ENCODE measurements around the gene CRTC3. TPM values are rescaled to one million over a fixed set of nuclear protein-coding genes. Genes with fewer than 3 reads are reported as not detected.

CRTC3 gene
- total RNA-seq, 1 experiment from 2014 or later = 35.3 TPM

- ChIA-PET POLR2A (ENCODE audit: low non-redundant PET) (interaction anchor here (0.6 kb wide), 1 partner anchor 16 kb away, joined by 5 read pairs; no protein-coding TSS in a partner anchor), CTCF (no interaction called here)
- H3K4me1 ChIP-seq (ENCODE audit: insufficient read depth, low read length, poor library complexity, severe bottlenecking) = no peaks in the 10 kb centered on the region
- peak; percentile 46 for DNase-seq (ENCODE audit: low spot score)
- no TSS peak for BruUV-seq (replicated peaks)
- no peaks in the 10 kb centered on the region for H3K27me3 ChIP-seq (replicated peaks; ENCODE audit: insufficient read depth, low read depth, low read length, poor library complexity)
- intact Hi-C loops (cut with micrococcal nuclease; ENCODE audit: unreplicated experiment) = no loop called here
- TF ChIP-seq CTCF (conservative IDR thresholded peaks at IDR 0.05; ENCODE audit: low read depth, low read length) = peak; percentile 34; the same call in 1 of the 2 replicates
- no peak for TF ChIP-seq EZH2 (IDR thresholded peaks at IDR 0.05; ENCODE audit: borderline replicate concordance, low read depth, low read length, poor library complexity, severe bottlenecking)
- no peak overlapping the region for H3K27ac ChIP-seq (ENCODE audit: low read depth, low read length, poor library complexity, severe bottlenecking)
- no peaks in the 10 kb centered on the region for H3K9me3 ChIP-seq (ENCODE audit: low read depth, low read length, poor library complexity, severe bottlenecking)
- H3K4me3 ChIP-seq (ENCODE audit: low read depth, low read length, poor library complexity, severe bottlenecking) = no peak overlapping the region
- H3K36me3 ChIP-seq (ENCODE audit: insufficient read depth, low read length, poor library complexity, severe bottlenecking) = peaks cover 1% of the 10 kb centered on the region
Measured at GRCh38 chr15:90545095-90545494, 15.4 kb downstream of the CRTC3 start.

- Histone ChIP-seq H3K9me3 (ENCODE audit: low read depth, low read length, poor library complexity, severe bottlenecking) (no peaks in the 10 kb centered on the region), H3K27me3 (replicated peaks; ENCODE audit: insufficient read depth, low read depth, low read length, poor library complexity) (no peaks in the 10 kb centered on the region), H3K4me3 (ENCODE audit: low read depth, low read length, poor library complexity, severe bottlenecking) (no peak overlapping the region), H3K36me3 (ENCODE audit: insufficient read depth, low read length, poor library complexity, severe bottlenecking) (no peaks in the 10 kb centered on the region), H3K4me1 (ENCODE audit: insufficient read depth, low read length, poor library complexity, severe bottlenecking) (peaks cover 5% of the 10 kb centered on the region), H3K27ac (ENCODE audit: low read depth, low read length, poor library complexity, severe bottlenecking) (no peak overlapping the region)
- no peak for DNase-seq (ENCODE audit: low spot score)
- no peak for TF ChIP-seq CTCF (conservative IDR thresholded peaks at IDR 0.05; ENCODE audit: low read depth, low read length)
- no peak for TF ChIP-seq EZH2 (IDR thresholded peaks at IDR 0.05; ENCODE audit: borderline replicate concordance, low read depth, low read length, poor library complexity, severe bottlenecking)
- ChIA-PET CTCF (no interaction called here), POLR2A (ENCODE audit: low non-redundant PET) (no interaction called here)
- intact Hi-C loops (cut with micrococcal nuclease; ENCODE audit: unreplicated experiment) = no loop called here
- no TSS peak for BruUV-seq (replicated peaks)
Measured at GRCh38 chr15:90547540-90547939, 17.8 kb downstream of the CRTC3 start.

GRCh38 chr15:90550919-90551318 is 21.2 kb downstream of the CRTC3 start:
- CTCF ChIA-PET = no interaction called here
- H3K4me3 ChIP-seq (ENCODE audit: low read depth, low read length, poor library complexity, severe bottlenecking) = no peak overlapping the region
- intact Hi-C loops (cut with micrococcal nuclease; ENCODE audit: unreplicated experiment) = no loop called here

More at GRCh38 chr15:90550919-90551318, 21.2 kb downstream of the CRTC3 start:
- no peak for DNase-seq (ENCODE audit: low spot score)
- no peaks in the 10 kb centered on the region for H3K9me3 ChIP-seq (ENCODE audit: low read depth, low read length, poor library complexity, severe bottlenecking)
- BruUV-seq (replicated peaks) = no TSS peak
- peaks cover 21% of the 10 kb centered on the region for H3K4me1 ChIP-seq (ENCODE audit: insufficient read depth, low read length, poor library complexity, severe bottlenecking)
- H3K36me3 ChIP-seq (ENCODE audit: insufficient read depth, low read length, poor library complexity, severe bottlenecking) = no peaks in the 10 kb centered on the region
- POLR2A ChIA-PET (ENCODE audit: low non-redundant PET) = no interaction called here
- no peak for TF ChIP-seq CTCF (conservative IDR thresholded peaks at IDR 0.05; ENCODE audit: low read depth, low read length)
- TF ChIP-seq EZH2 (IDR thresholded peaks at IDR 0.05; ENCODE audit: borderline replicate concordance, low read depth, low read length, poor library complexity, severe bottlenecking) = no peak
- H3K27ac ChIP-seq (ENCODE audit: low read depth, low read length, poor library complexity, severe bottlenecking) = no peak overlapping the region
- no peaks in the 10 kb centered on the region for H3K27me3 ChIP-seq (replicated peaks; ENCODE audit: insufficient read depth, low read depth, low read length, poor library complexity)

All from A673 (cell line).